ENCODE data around the gene PCDHA4.
"Not testable (repeated sequence)": the region's sequence is repeated elsewhere in the genome, so short reads cannot be mapped to it uniquely, and the experiment has no call there.

The PCDHA4 gene

DNA sequence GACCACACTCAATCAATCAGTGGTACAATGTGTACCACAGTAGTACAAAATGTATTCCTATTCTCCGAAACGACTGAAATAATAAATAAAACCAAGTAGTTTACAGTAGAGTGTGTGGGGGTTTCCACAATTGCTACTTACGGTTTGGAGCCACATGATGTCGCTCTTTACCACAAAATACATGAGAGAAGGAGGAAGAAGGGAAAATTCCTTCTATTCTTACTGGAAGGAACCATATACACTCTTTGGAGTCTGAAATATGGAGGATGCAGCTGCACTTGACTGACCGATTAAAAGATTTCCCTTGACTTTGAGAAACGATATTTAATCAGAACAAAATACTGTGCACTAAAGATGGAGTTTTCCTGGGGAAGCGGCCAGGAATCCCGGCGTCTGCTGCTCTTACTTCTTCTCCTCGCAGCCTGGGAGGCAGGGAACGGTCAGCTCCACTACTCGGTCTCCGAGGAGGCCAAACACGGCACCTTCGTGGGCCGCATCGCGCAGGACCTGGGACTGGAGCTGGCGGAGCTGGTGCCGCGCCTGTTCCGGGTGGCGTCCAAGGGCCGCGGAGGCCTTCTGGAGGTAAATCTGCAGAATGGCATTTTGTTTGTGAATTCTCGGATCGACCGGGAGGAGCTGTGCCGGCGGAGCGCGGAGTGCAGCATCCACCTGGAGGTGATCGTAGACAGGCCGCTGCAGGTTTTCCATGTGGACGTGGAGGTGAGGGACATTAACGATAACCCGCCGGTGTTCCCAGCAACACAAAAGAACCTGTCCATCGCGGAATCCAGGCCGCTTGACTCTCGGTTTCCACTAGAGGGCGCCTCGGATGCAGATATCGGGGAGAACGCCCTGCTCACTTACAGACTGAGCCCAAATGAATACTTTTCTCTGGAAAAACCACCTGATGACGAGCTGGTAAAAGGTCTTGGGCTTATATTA, at the start of gene PCDHA4:
Gene PCDHA4 (plus strand): TSS at position 235 of the 942 bp plus-strand sequence.
- no peak for DNase-seq

DNA sequence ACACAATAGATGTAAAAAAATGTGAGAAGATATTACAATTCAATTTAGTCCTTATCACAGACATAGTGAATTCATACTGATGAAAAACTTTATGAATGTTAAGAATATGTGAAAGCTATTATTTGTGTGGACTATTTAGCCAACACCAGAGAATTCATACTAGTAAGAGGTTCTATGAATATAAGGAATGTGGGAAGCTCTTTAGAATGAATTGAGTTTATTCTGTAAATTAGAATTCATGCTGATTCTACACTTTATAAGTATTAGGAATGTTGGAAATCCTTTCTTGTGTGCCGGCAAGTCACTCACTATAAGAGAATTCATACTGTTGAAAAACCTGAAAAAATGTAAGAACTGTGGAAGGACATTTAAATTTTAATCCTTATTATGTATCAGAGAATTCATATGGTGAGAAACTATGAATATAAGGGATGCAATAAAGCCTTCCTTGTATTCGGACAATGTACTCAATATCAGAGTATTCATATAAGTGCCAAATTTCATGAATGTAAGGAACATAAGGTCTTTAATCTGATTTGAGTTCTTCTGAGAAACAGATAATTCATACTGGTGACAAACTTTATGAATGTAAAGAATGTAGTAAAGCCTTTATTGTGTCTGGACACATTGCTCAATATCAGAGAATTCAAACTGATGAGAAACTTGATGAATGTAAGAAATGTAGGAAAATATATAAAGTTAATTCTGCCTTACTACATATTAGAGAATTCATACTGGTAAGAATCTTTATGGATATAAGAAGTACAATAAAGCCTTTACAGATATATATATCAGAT, 42.5 kb upstream of the PCDHA4 start:
- no peak for DNase-seq

DNA sequence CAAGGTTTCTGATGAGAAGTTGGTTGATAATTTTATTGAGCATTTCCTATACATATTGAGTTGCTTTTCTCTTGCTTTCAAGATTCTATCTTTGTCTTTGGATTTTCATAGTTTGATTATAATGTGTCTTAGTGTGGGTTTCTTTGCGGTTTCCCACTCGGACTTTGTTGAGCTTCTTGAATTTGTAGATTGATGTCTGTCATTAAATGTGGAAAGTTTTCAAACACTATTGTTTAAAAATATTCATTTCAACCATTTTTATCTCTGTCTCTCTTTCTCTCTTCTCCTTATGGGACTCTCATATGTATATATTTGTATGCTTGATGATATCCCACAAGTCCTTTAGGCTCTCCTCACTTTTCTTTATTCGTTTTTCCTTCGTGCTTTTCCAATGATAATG, 39.4 kb upstream of the PCDHA4 start:
- DNase-seq: no peak

DNA sequence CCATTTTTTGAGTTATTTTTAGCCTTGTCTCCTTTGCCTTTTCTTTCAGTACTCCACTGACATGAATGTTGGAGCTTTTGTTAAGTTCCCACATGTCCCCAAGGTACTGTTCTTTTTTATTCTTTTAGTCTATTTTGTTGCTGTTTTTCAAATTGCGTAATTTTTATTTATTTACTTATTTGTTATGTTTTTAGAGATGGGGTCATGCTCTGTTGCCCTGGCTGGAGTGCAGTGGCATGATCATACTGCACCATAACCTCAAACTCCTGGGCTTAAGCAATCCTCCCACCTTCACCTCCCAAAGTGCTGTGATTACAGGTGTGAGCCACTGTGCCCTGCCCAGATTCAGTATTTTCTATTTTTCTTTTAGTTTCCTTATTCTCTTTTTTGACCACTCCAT, 26.4 kb upstream of the PCDHA4 start:
- DNase-seq: no peak

DNA sequence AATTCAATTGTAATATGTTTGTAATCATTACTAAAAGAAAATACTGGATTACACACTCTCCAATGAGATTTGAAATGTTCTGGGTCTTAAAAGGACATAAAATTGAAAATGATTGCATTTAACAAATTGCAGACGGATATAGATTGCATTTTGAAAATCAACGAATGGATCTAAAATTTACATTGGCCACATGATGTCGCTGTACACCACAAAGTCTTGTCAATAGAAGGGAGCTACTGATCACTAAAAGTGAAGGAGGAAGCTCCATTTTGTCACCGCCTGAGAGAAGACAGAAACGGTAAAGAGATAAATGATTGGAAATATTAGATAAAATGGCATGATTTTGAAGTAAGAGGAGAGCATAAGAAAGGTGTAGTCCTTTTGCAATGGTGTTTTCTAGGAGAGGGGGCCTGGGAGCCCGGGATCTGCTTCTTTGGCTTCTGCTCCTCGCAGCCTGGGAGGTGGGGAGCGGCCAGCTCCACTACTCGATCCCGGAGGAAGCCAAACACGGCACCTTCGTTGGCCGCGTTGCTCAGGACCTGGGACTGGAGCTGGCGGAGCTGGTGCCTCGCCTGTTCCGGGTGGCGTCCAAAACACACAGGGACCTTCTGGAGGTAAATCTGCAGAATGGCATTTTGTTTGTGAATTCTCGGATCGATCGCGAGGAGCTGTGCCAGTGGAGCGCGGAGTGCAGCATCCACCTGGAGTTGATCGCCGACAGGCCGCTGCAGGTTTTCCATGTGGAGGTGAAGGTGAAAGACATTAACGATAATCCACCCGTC, 20.8 kb upstream of the PCDHA4 start, which contains the start of gene PCDHA1:
Gene PCDHA1 (plus strand): TSS at position 236 of the 782 bp plus-strand sequence.
- no peak for DNase-seq

DNA sequence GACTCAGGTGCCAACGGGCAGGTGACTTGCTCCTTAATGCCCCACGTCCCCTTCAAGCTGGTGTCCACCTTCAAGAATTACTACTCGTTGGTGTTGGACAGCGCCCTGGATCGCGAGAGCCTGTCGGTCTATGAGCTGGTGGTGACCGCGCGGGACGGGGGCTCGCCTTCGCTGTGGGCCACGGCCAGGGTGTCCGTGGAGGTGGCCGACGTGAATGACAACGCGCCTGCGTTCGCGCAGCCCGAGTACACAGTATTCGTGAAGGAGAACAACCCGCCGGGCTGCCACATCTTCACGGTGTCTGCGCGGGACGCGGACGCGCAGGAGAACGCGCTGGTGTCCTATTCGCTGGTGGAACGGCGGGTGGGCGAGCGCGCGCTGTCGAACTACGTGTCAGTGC, 19.4 kb upstream of the PCDHA4 start:
- DNase-seq: not testable (repeated sequence)

DNA sequence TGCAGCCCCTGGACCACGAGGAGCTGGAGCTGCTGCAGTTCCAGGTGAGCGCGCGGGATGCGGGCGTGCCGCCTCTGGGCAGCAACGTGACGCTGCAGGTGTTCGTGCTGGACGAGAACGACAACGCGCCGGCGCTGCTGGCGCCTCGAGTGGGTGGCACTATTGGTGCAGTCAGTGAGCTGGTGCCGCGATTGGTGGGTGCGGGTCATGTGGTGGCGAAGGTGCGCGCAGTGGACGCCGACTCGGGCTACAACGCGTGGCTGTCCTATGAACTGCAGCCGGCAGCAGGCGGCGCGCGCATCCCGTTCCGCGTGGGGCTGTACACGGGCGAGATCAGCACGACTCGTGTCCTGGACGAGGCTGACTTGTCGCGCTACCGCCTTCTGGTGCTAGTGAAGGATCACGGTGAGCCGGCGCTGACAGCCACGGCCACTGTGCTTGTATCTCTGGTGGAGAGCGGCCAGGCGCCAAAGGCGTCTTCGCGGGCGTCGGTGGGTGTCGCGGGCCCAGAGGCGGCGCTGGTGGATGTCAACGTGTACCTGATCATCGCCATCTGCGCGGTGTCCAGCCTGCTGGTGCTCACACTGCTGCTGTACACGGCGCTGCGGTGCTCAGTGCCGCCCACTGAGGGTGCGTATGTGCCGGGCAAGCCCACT, 18.9 kb upstream of the PCDHA4 start:
- not testable (repeated sequence) for DNase-seq

DNA sequence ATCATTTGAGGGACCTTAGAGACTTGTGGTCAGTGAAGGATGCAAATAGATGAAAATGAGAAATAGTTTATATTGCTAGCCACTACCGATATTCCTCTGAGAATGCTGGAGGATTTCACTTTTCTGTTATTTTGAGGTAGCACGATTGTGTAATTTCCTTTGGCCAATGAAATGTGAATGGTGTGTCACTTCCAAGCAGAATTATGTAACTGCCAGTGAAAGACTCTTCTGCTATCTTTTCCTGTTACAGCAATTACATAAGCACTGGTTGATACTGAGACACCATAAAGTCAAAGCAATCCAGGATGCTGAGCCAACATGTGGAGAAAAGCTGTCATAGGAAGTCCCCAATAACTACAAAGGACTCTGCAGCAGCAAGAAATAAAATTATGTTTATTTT, 15.8 kb upstream of the PCDHA4 start:
- DNase-seq: no peak

DNA sequence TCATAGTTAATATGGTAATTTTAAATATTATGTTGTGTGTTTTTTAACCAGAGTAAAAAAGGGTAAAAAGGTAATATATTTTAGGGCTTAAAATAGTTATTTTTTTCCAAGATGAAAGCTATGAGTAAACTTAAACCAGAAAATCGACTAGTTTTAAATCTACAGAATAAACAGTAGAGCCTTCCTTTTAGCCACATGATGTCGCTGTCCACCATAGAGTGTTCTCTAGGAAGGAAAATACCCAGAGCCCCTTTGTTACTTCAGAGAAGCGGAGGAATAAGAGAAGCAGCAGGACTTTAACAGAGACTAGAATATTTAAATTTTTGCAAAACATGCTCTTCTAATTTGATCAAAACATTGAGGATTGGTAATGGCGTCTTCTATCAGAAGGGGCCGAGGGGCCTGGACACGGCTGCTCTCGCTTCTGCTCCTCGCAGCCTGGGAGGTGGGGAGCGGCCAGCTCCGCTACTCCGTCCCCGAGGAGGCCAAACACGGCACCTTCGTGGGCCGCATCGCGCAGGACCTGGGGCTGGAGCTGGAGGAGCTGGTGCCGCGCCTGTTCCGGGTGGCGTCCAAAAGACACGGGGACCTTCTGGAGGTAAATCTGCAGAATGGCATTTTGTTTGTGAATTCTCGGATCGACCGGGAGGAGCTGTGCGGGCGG, 12.1 kb upstream of the PCDHA4 start, which contains the start of gene PCDHA2:
Gene PCDHA2 (plus strand): TSS at position 258 of the 664 bp plus-strand sequence.
- no peak for DNase-seq

DNA sequence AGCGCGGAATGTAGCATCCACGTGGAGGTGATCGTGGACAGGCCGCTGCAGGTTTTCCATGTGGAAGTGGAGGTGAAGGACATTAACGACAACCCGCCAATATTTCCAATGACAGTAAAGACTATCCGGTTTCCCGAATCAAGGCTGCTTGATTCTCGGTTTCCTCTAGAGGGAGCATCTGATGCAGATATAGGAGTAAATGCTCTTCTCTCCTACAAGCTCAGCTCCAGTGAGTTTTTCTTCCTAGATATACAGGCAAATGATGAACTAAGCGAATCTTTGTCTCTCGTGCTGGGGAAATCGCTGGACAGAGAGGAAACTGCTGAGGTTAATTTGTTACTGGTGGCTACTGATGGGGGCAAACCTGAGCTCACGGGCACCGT, 11.6 kb upstream of the PCDHA4 start:
- no peak for DNase-seq

DNA sequence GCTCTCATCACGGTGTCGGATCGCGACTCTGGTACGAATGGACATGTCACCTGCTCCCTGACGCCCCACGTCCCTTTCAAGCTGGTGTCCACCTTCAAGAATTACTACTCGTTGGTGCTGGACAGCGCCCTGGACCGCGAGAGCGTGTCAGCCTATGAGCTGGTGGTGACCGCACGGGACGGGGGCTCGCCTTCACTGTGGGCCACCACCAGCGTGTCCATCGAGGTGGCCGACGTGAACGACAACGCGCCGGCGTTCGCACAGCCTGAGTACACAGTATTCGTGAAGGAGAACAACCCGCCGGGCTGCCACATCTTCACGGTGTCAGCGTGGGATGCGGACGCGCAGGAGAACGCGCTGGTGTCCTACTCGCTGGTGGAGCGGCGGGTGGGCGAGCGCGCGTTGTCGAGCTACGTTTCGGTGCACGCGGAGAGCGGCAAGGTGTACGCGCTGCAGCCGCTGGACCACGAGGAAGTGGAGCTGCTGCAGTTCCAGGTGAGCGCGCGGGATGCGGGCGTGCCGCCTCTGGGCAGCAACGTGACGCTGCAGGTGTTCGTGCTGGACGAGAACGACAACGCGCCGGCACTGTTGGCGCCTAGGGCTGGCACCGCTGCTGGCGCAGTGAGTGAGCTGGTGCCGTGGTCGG, 10.7 kb upstream of the PCDHA4 start:
- not testable (repeated sequence) for DNase-seq

DNA sequence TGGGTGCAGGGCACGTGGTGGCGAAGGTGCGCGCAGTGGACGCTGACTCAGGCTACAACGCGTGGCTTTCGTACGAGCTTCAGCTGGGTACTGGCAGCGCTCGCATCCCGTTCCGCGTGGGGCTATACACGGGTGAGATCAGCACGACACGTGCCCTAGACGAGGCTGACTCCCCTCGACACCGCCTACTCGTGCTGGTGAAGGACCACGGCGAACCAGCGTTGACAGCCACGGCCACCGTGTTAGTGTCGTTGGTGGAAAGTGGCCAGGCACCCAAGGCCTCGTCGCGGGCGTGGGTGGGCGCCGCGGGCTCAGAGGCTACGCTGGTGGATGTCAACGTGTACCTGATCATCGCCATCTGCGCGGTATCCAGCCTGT, 10.2 kb upstream of the PCDHA4 start:
- no peak for DNase-seq

DNA sequence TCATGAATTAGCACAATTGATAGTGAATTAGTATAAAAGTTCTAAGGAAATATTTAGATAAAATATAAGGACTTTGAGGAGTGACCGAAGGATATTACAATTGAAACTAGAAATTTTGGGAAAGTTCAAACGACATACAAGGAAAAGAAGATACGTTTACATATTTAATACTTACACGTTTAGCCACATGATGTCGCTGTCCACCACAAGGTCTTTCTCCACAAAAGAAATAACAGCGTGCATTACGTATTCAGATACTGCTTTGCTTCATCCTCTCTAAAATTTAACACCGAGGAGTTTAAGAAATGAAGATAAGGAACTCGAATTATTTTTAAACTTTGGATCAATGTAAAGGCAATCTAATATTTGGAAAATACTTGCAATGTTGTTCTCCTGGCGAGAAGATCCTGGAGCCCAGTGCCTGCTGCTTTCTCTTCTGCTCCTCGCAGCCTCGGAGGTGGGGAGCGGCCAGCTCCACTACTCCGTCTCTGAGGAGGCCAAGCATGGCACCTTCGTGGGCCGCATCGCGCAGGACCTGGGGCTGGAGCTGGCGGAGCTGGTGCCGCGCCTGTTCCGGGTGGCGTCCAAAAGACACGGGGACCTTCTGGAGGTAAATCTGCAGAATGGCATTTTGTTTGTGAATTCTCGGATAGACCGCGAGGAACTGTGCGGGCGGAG, 5.9 kb upstream of the PCDHA4 start, which contains the start of gene PCDHA3:
Gene PCDHA3 (plus strand): TSS at position 242 of the 678 bp plus-strand sequence.
- no peak for DNase-seq

DNA sequence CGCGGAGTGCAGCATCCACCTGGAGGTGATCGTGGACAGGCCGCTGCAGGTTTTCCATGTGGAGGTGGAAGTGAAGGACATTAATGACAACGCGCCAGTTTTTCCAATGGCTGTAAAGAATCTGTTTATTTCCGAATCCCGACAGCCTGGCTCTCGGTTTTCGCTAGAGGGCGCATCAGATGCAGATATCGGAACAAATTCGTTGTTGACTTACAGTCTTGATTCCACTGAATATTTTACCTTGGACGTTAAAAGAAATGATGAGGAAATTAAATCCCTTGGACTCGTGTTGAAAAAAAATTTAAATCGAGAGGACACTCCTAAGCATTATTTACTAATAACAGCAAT, 5.4 kb upstream of the PCDHA4 start:
- DNase-seq: no peak

DNA sequence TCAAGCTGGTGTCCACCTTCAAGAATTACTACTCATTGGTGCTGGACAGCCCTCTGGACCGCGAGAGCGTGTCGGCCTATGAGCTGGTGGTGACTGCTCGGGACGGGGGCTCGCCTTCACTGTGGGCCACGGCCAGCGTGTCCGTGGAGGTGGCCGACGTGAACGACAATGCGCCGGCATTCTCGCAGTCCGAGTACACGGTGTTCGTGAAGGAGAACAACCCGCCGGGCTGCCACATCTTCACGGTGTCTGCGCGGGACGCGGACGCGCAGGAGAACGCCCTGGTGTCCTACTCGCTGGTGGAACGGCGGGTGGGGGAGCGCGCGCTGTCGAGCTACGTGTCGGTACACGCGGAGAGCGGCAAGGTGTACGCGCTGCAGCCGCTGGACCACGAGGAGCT, 4.5 kb upstream of the PCDHA4 start:
- DNase-seq: not testable (repeated sequence)

DNA sequence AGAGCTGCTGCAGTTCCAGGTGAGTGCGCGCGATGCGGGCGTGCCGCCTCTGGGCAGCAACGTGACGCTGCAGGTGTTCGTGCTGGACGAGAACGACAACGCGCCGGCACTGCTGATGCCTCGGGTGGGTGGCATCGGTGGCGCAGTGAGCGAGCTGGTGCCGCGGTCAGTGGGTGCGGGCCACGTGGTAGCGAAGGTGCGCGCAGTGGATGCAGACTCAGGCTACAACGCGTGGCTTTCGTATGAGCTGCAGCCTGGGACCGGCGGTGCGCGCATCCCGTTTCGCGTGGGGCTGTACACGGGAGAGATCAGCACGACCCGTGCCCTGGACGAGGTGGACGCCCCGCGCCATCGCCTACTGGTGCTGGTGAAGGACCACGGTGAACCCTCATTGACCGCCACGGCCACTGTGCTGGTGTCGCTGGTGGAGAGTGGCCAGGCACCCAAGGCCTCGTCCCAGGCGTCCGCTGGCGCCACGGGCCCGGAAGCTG, 4.0 kb upstream of the PCDHA4 start:
- DNase-seq: no peak

DNA sequence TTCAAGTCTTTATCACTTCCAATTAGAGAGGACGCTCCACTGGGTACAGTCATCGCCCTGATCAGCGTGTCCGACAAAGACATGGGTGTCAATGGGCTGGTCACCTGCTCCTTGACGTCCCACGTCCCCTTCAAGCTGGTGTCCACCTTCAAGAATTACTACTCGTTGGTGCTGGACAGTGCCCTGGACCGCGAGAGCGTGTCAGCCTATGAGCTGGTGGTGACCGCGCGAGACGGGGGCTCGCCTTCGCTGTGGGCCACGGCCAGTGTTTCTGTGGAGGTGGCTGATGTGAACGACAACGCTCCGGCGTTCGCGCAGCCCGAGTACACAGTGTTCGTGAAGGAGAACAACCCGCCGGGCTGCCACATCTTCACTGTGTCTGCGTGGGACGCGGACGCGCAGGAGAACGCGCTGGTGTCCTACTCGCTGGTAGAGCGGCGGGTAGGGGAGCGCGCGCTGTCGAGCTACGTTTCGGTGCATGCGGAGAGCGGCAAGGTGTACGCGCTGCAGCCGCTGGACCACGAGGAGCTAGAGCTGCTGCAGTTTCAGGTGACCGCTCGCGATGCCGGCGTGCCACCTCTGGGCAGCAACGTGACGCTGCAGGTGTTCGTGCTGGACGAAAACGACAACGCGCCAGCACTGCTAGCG, 1.5 kb downstream of the PCDHA4 start:
- not testable (repeated sequence) for DNase-seq

DNA sequence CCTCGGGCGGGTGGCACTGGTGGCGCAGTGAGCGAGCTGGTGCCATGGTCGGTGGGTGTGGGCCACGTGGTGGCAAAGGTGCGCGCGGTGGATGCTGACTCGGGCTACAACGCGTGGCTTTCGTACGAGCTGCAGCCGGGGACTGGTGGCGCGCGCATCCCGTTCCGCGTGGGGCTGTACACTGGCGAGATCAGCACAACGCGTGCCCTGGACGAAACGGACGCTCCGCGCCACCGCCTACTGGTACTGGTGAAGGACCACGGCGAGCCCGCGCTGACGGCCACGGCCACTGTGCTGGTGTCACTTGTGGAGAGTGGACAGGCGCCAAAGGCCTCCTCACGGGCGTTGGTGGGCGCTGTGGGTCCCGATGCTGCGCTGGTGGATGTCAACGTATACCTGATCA, 2.0 kb downstream of the PCDHA4 start:
- no peak for DNase-seq

DNA sequence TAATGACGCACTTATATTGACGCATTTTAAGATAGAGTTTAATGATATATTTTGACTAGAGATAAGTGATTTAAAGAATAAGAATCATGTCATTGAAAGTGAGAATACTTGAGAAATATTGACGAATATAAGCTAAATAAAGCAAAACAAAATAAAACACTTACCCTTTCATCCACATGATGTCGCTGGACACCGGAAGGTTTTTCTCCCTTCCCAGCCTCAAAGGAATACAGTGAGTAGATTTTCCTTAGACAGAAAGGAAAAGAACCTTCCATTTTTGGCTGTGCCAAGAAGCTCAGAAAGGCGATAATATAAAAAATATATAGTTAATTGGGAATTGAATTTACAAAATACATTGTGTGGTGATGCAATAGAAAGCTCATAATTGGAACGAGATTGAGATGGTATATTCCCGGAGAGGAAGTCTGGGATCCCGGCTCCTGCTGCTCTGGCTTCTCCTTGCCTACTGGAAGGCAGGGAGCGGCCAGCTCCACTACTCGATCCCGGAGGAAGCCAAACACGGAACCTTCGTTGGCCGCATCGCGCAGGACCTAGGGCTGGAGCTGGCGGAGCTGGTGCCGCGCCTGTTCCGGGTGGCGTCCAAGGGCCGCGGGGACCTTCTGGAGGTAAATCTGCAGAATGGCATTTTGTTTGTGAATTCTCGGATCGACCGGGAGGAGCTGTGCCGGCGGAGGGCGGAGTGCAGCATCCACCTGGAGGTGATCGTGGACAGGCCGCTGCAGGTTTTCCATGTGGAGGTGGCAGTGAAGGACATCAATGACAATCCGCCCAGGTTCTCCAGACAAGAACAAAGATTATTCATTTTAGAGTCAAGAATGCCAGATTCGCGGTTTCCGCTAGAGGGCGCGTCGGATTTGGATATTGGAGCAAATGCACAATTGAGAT, 14.8 kb downstream of the PCDHA4 start, which contains the start of gene PCDHA5:
Gene PCDHA5 (plus strand): TSS at position 239 of the 906 bp plus-strand sequence.
- no peak for DNase-seq

All from activated CD8-positive, alpha-beta memory T cell treated with anti-CD3 and anti-CD28 coated beads, Interleukin-2, amount 50 U/mL, for 4 hours (primary cell).